HuH-7.5 (cell line): ENCODE data around the gene MICU1.
A peak's percentile ranks its signal among the peaks of the same experiment; 100 is the strongest.
"Not testable (repeated sequence)": the region's sequence is repeated elsewhere in the genome, so short reads cannot be mapped to it uniquely, and the experiment has no call there.

Source experiments
- DNase-seq: peaks from one replicate; pipeline ENCODE4 v3.0.0; 2011; ENCODE audit warnings: low spot score

The MICU1 gene

DNA sequence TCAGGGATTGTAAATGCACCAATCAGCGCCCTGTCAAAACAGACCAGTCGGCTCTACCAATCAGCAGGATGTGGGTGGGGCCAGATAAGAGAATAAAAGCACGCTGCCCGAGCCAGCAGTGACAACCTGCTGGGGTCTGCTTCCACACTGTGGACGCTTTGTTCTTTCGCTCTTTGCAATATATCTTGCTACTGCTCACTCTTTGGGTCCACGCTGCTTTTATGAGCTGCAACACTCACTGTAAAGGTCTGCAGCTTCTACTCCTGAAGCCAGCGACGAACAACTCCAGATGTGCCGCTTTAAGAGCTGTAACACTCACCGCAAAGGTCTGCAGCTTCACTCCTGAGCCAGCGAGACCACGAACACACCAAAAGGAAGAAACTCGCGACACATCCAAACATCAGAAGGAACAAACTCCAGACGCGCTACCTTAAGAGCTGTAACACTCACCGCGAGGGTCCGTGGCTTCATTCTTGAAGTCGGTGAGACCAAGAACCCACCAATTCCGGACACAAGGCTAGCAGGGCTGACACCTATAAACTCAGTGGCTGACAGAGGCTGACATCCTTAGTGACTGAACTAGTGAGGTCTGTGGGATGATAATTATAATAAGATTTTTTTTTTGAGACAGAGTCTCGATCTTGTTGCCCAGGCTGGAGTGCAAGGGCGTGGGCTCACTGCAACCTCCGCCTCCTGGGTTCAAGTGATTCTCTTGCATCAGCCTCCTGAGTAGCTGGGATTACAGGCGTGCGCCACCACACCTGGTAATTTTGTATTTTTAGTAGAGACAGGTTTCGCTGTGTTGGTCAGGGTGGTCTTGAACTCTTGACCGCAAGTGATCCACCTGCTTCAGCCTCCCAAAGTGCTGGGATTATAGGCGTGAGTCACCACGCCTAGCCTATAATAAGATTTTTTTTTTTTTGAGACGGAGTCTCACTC lies 298.9 kb downstream of the MICU1 start:
- DNase-seq: not testable (repeated sequence)

DNA sequence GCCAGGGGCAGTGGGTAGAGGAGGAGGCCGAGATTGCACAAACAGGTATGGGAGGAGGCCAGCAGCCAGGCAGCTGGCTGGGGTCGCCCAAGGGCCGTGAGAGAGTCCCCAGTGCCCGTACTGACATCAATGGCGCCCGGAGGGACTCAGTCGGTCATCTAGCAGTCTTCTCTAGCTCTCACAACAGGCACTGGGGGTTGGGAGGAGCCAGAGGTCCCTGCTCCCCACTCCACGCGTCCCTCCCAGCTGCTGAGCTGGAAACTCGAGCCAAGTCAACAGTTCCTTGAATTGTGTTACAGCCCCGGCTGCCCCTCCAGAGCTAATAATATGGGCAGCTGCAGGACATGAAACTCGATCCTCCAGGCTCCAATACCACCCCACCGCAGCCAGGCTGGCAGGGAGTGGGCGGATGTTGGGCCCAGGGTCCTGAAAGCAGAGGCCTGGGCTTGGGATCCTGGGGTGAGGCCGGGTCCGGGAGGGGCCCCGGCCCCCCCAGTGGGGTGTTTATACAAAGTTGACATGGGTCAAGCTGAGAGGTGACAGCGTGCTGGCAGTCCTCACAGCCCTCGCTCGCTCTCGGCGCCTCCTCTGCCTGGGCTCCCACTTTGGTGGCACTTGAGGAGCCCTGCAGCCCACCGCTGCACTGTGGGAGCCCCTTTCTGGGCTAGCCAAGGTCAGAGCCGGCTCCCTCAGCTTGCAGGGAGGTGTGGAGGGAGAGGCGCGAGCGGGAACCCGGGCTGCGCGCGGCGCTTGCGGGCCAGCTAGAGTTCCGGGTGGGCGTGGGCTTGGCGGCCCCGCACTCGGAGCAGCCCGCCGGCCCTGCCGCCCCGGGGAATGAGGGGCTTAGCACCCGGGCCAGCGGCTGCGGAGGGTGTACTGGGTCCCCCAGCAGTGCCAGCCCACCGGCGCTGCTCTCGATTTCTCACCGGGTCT lies 300.4 kb downstream of the MICU1 start:
- DNase-seq: not testable (repeated sequence)

- DNase-seq: no peak
Measured at GRCh38 chr10:72323771-72324191, 302.1 kb downstream of the MICU1 start.

- no peak for DNase-seq
Measured at GRCh38 chr10:72323108-72323749, 302.6 kb downstream of the MICU1 start.

DNA sequence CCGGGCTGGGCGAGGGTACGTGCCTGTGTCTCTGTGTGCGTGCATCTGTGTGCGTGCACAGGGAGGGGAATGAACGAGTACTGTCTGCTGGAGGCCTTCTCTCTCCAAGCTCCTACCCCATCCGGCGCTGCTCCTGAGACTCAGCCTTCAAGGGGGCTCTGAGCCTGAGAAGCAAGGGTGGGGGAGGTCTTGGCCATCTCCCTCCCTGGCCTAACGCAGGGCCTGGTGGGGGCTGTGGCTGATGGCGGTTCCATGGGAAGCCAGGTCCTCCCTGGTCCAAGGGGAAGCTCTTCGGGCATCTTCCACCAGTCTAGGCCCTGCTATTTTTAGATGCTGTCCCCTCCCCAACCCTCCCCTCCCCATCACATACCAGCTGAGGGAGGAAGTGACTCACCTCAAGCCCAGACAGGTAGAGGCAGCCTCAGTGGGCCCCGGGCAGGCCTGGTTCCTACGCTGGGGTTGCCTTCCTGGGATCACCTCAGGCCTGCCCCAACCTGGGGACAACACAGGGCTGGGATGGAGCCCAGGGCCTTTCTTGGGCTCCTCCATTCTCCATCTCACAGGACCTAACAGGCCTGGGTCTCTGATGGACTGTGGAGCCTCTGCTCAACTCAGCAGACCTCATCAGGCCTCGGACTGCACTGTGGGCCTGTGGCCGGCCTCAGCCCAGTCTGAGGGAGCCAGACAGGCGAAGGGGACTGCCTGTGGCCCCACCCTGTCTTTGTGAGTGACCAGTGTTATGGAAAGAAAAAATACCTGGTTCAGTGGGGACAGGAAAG lies 303.4 kb downstream of the MICU1 start:
- DNase-seq: no peak

DNA sequence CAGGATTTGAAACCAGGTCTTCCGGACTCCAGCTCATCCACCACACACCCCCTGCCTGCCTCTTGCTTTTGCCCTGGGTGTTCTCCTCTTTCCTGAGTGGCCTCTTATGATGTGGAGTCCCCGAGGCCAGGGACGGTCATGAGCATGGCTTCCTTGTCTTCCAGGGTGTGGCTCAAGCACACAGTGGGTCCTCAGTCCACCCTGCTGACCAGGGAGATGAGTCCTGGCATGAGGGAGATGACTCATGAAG lies 303.9 kb downstream of the MICU1 start:
- DNase-seq: no peak

DNA sequence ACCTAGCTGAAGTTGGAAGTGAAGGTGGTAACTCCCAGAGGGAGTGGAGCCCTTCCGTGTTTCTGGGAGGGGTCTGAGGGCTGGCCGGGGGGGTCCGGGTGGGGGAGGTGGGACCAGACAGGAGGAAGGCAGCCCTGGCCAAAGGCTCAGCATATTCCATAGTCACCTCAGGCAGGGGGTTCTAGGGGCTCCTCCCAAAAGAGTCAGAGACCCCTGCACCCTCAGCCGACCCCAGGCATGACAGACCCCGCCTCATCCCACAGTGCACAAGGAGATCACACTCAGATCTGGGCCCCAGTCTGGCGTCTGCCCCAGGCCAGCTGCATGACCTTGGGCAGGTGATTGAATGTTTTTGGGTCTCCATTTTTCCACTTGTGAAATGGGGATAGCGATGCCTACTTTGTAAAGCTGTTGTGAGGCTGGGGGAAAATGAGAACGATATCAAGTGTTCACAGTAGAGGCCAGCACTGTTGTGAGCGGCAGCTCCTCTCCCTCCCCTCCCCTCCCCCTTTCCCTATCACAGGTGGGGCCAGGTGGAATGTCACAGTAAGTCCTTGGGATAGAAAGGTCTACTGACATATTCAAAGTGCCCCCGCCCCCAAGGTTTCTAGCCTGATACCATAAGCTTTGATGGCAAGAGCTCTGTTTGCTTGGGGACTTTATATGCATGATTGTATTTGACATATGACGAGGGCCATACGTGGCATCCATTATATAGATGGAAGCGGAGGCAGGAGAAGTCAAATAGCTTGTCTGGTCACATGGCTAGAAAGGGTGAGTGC lies 304.4 kb downstream of the MICU1 start:
- DNase-seq: no peak

GRCh38 chr10:72320676-72321247 lies 305.1 kb downstream of the MICU1 start:
- DNase-seq: peak; percentile 72

GRCh38 chr10:72319416-72320254 lies 306.2 kb downstream of the MICU1 start:
- DNase-seq: peak; percentile 69

DNA sequence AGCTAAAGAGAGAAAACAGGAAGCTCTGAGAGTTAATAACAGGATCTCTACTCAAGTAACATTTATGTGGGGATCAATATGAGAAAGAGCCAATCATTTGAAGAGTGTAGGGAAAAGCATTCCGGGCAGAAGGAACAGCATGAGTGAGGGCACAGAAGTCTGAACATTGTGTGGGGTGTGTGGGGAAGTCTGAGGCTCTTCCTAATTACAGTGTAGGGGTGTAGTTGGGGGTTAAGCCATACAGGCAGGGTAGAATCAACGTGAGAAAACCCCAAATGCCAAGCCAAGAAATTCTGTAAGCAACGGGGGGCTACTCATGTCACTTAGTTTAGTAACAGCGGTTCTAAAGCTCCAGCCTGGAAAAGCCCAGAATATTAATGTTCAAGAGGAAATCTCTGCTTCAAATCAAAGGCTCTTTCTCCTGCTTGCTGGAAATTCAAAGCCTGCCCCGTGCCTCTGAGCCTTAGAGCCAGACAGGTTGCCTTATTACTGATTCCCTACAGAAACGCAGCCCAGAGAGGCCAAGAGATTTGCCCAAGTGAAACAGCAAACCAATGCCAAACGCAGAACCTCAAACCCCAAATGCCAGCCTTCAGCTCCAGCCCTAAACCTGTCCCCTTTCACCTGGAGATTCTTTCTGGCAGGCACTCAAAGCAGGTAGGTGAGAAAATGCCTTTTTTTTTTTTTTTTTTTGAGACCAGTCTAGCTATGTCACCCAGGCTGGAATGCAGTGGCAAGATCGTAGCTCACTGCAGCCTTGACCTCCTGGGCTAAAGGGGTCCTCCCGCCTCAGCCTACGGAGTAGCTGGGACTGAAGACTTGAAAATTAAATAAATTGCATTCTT lies 307.2 kb downstream of the MICU1 start:
- DNase-seq: no peak
